SK-N-SH (cell line): ENCODE data around the gene IL1F10. TPM values are rescaled to one million over a fixed set of nuclear protein-coding genes. Genes with fewer than 3 reads are reported as not detected.

Experiments used
- CTCF ChIA-PET: fragments of 300-600, 350-600 bp; formaldehyde crosslinking; extraction: SDS; loops from one replicate; lab custom pipeline; 2021; lab: Yijun Ruan, JAX
- POLR2A ChIA-PET: fragments of 350-600 bp; sonication (Branson Sonifier 250); formaldehyde crosslinking; extraction: SDS; loops from one replicate; lab custom pipeline; 2020; ENCODE audit warnings: antibody characterized with exemption, inconsistent platforms; lab: Yijun Ruan, JAX
- DNase-seq: peaks from one replicate; pipeline ENCODE4 v3.0.0; 2012
- H2AFZ ChIP-seq: fragments of 200-600 bp; sonication (generic); 2 replicates; pipeline ENCODE4 v1.8.1; 2016; ENCODE audit warnings: antibody characterized with exemption, mild to moderate bottlenecking, low read depth
- H3F3A ChIP-seq: fragments of 200-600 bp; sonication (generic); replicated peaks from 2 replicates; pipeline ENCODE3; 2016; ENCODE audit warnings: antibody characterized with exemption, mild to moderate bottlenecking; ENCODE audit not compliant: insufficient read depth
- H3K27ac ChIP-seq, 2 experiments: fragments of 200-500 bp in 1 of 2; fragments of 200-600 bp in 1 of 2; sonication (Bioruptor generic) in 1 of 2; sonication (generic), shearing (Covaris generic) in 1 of 2; 2 replicates each; pipeline versions ENCODE4 v1.5.1 to v1.6.1; 2014 to 2016; ENCODE audit warnings: low read depth in 2 of 2, inconsistent platforms in 1 of 2, low read length in 1 of 2, mild to moderate bottlenecking in 1 of 2, mixed read lengths in 1 of 2
- H3K27me3 ChIP-seq: fragments of 200-600 bp; sonication (generic), shearing (Covaris generic); 2 replicates; pipeline ENCODE4 v1.6.1; 2016; ENCODE audit warnings: mixed run types; ENCODE audit not compliant: insufficient read depth
- H3K36me3 ChIP-seq, 2 experiments: fragments of 200-500 bp in 1 of 2; fragments of 200-600 bp in 1 of 2; sonication (Bioruptor generic) in 1 of 2; sonication (generic) in 1 of 2; replicated peaks in 1 of 2; 2 replicates each; pipeline versions ENCODE3 to v1.5.1; 2014 to 2016; ENCODE audit warnings: low read length in 1 of 2, mild to moderate bottlenecking in 1 of 2; ENCODE audit not compliant: insufficient read depth in 2 of 2, control insufficient read depth in 1 of 2
- H3K4me1 ChIP-seq, 2 experiments: fragments of 200-500 bp in 1 of 2; fragments of 200-600 bp in 1 of 2; sonication (Bioruptor generic) in 1 of 2; sonication (generic), shearing (Covaris generic) in 1 of 2; 2 replicates each; pipeline versions ENCODE4 v1.5.1 to v1.6.1; 2014 to 2016; ENCODE audit warnings: low read depth in 1 of 2, low read length in 1 of 2, mixed run types in 1 of 2; ENCODE audit not compliant: insufficient read depth in 2 of 2, control insufficient read depth in 1 of 2
- H3K4me2 ChIP-seq: fragments of 200-600 bp; sonication (generic), shearing (Covaris generic); 2 replicates; pipeline ENCODE4 v1.6.1; 2017; ENCODE audit warnings: mixed run types
- H3K4me3 ChIP-seq, 2 experiments: fragments of 200-500 bp in 1 of 2; fragments of 200-600 bp in 1 of 2; sonication (Bioruptor generic) in 1 of 2; sonication (generic), shearing (Covaris generic) in 1 of 2; 2 replicates each; pipeline versions ENCODE4 v1.5.1 to v1.8.1; 2014 to 2016; ENCODE audit warnings: low read depth in 2 of 2, inconsistent platforms in 1 of 2, low read length in 1 of 2, mild to moderate bottlenecking in 1 of 2, mixed read lengths in 1 of 2, moderate library complexity in 1 of 2
- H3K79me2 ChIP-seq: fragments of 200-600 bp; sonication (generic); 2 replicates; pipeline ENCODE4 v1.8.1; 2017; ENCODE audit warnings: mild to moderate bottlenecking; ENCODE audit not compliant: insufficient read depth
- H3K9ac ChIP-seq: fragments of 200-600 bp; sonication (generic); 2 replicates; pipeline ENCODE4 v1.6.1; 2017; ENCODE audit warnings: mixed run types
- H3K9me2 ChIP-seq: fragments of 200-600 bp; sonication (generic); 2 replicates; pipeline ENCODE4 v1.6.1; 2017; ENCODE audit warnings: mixed run types
- H3K9me3 ChIP-seq: fragments of 200-600 bp; sonication (generic); 2 replicates; pipeline ENCODE4 v1.6.1; 2017; ENCODE audit warnings: mixed run types, mild to moderate bottlenecking, moderate library complexity
- H4K20me1 ChIP-seq: fragments of 200-600 bp; sonication (generic); 2 replicates; pipeline ENCODE4 v1.6.1; 2017; ENCODE audit warnings: mild to moderate bottlenecking, mixed run types; ENCODE audit not compliant: insufficient read depth
- CHD2 ChIP-seq: fragments of 150-350 bp; IDR thresholded peaks from 2 replicates; pipeline ENCODE4 v1.6.1; 2018; ENCODE audit warnings: low read length; ENCODE audit not compliant: partially characterized antibody
- ELF1 ChIP-seq: IDR thresholded peaks from 2 replicates; pipeline ENCODE4 v1.4.0; 2012
- EZH2phosphoT487 ChIP-seq: fragments of 200-600 bp; sonication (generic); IDR thresholded peaks from 2 replicates; pipeline ENCODE4 v1.6.1; 2017; ENCODE audit warnings: low read depth, mixed run types, mild to moderate bottlenecking, antibody characterized with exemption, moderate library complexity, borderline replicate concordance
- GABPA ChIP-seq: IDR thresholded peaks from 2 replicates; pipeline ENCODE4 v1.4.0; 2012; ENCODE audit warnings: low read depth, mild to moderate bottlenecking
- MEF2A ChIP-seq: IDR thresholded peaks from 2 replicates; pipeline ENCODE4 v1.4.0; 2012; ENCODE audit warnings: low read depth, borderline replicate concordance
- NRF1 ChIP-seq: IDR thresholded peaks from 2 replicates; pipeline ENCODE4 v1.6.1; 2012; ENCODE audit warnings: low read depth, mild to moderate bottlenecking, low read length
- POLR2AphosphoS5 ChIP-seq: IDR thresholded peaks from 2 replicates; pipeline ENCODE4 v1.6.1; 2012; ENCODE audit warnings: low read depth, low read length
- RCOR1 ChIP-seq: fragments of 150-350 bp; IDR thresholded peaks from 2 replicates; pipeline ENCODE4 v1.6.1; 2017; ENCODE audit warnings: antibody characterized with exemption, low read length
- RFX5 ChIP-seq: IDR thresholded peaks from 2 replicates; pipeline ENCODE4 v1.6.1; 2012; ENCODE audit warnings: mild to moderate bottlenecking, improper control_type of control experiment, low read length
- RXRA ChIP-seq: IDR thresholded peaks from 2 replicates; pipeline ENCODE4 v1.4.0; 2012; ENCODE audit warnings: low read depth, mild to moderate bottlenecking, borderline replicate concordance
- SIN3A ChIP-seq: IDR thresholded peaks from 2 replicates; pipeline ENCODE4 v1.6.1; 2012; ENCODE audit warnings: low read depth, mild to moderate bottlenecking, low read length, moderate library complexity, borderline replicate concordance
- TEAD4 ChIP-seq: IDR thresholded peaks from 2 replicates; pipeline ENCODE4 v1.4.0; 2012; ENCODE audit warnings: mild to moderate bottlenecking, borderline replicate concordance; ENCODE audit not compliant: insufficient read depth
- YY1 ChIP-seq: IDR thresholded peaks from 2 replicates; pipeline ENCODE4 v1.4.0; 2012; ENCODE audit warnings: low read depth, mild to moderate bottlenecking
- WGBS: methylation state at CpG from one replicate; pipeline ENCODE4 v1.1.6; 2017; ENCODE audit warnings: low lambda C conversion rate; 5-methylcytosine and 5-hydroxymethylcytosine counted together
- polyA plus RNA-seq, 3 experiments: library from polyadenylated mRNA; depleted of rRNA; stranded (reverse); fragments of >200 nt; gene quantifications; 2 replicates each; pipeline ENCODE4 v1.2.3, GENCODE V29; 2012
- TF ChIP-seq, protein P1 (sequence below): IDR thresholded peaks from 2 replicates; pipeline ENCODE4 v1.4.0; 2012; ENCODE audit warnings: low read depth, borderline replicate concordance
- TF ChIP-seq, protein P2 (sequence below): fragments of 150-350 bp; IDR thresholded peaks from 2 replicates; pipeline ENCODE4 v1.6.1; 2016; ENCODE audit warnings: mild to moderate bottlenecking, low read depth, low read length
- TF ChIP-seq, protein P3 (sequence below): fragments of 200-600 bp; sonication (generic); IDR thresholded peaks from 2 replicates; pipeline ENCODE4 v1.6.1; 2017; ENCODE audit warnings: antibody characterized with exemption, mild to moderate bottlenecking, moderate library complexity

Gene IL1F10
- polyA plus RNA-seq, 1 of the 3 experiments (the other 2 are of a cell fraction), result not detected

DNA sequence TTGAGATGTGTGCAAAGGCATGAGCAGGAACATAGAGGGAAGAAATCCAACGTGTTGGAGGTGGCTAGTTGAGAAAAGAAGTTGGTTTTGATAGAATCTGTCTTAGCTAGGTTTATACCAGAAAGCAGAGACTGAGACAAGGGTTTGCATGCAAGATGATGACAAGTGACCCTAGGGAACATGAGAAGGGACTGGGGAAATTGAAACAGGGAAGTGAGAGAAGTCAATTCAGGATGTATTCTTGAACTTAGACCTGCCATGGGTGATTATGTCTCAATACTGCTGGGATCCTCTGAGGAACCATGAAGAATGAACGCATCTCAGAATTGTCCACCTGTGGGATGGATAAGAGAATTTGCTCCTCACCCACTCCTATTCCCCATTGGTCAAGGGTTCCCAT, 42.0 kb upstream of the IL1F10 start:
- Histone ChIP-seq H3K4me1 (no peaks in the 10 kb centered on the region), H3K9me3 (no peaks in the 10 kb centered on the region), H2AFZ (no peak overlapping the region), H3F3A (no peaks in the 10 kb centered on the region), H3K27me3 (peaks cover 5% of the 10 kb centered on the region; the same call in 1 of the 2 replicates), H3K36me3 (no peaks in the 10 kb centered on the region), H3K4me3 (no peak overlapping the region), H4K20me1 (no peaks in the 10 kb centered on the region), H3K9ac (no peak overlapping the region), H3K4me2 (no peak overlapping the region), H3K9me2 (no peaks in the 10 kb centered on the region), H3K79me2 (no peaks in the 10 kb centered on the region), H3K27ac (no peak overlapping the region)
- TF ChIP-seq ELF1, result no peak
- TF ChIP-seq NRF1, result no peak
- TF ChIP-seq RCOR1, result no peak
- no peak for TF ChIP-seq GABPA
- TF ChIP-seq CHD2, result no peak
- POLR2A ChIA-PET, result no interaction called here
- no peak for DNase-seq
- WGBS, result 1% methylated on average over 2 of the region's 2 CpGs
- CTCF ChIA-PET, result no interaction called here

DNA sequence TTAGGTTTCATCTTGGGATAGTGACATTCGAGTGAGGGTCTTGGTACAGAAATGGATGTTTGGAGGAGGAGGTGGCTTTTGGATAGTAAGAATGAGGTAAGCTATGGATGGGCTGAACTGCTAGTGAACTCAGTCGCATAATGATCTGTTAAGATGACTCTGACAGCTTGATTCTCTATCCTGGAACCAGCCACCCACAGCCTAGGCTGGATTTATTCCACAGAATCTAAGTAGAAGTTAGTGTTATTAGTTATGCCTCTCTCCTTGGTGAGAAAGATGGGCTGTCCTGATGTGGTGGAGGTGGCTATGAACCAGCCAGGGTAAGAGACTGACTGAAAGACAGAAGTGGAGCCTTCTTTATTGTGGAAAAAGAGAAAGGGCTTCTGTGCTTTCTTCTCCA, 40.1 kb upstream of the IL1F10 start:
- H3K9me3 ChIP-seq, result no peaks in the 10 kb centered on the region
- H3K4me1 ChIP-seq, result no peaks in the 10 kb centered on the region
- no peak overlapping the region for H3K27ac ChIP-seq
- POLR2A ChIA-PET, result no interaction called here
- CTCF ChIA-PET, result interaction anchor here (1.1 kb wide), 1 partner anchor 9 kb away, joined by 3 read pairs; no protein-coding TSS in a partner anchor
- DNase-seq, result no peak
- H3K9me2 ChIP-seq, result no peaks in the 10 kb centered on the region
- H3K4me2 ChIP-seq, result no peak overlapping the region
- H3F3A ChIP-seq, result no peaks in the 10 kb centered on the region
- no peak overlapping the region for H3K4me3 ChIP-seq
- H3K79me2 ChIP-seq, result no peaks in the 10 kb centered on the region
- H2AFZ ChIP-seq, result no peak overlapping the region
- peaks cover 5% of the 10 kb centered on the region; the same call in 1 of the 2 replicates for H3K27me3 ChIP-seq
- TF ChIP-seq, protein P1, sequence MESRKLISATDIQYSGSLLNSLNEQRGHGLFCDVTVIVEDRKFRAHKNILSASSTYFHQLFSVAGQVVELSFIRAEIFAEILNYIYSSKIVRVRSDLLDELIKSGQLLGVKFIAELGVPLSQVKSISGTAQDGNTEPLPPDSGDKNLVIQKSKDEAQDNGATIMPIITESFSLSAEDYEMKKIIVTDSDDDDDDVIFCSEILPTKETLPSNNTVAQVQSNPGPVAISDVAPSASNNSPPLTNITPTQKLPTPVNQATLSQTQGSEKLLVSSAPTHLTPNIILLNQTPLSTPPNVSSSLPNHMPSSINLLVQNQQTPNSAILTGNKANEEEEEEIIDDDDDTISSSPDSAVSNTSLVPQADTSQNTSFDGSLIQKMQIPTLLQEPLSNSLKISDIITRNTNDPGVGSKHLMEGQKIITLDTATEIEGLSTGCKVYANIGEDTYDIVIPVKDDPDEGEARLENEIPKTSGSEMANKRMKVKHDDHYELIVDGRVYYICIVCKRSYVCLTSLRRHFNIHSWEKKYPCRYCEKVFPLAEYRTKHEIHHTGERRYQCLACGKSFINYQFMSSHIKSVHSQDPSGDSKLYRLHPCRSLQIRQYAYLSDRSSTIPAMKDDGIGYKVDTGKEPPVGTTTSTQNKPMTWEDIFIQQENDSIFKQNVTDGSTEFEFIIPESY, result no peak
- TF ChIP-seq YY1 (no peak), POLR2AphosphoS5 (no peak), MEF2A (no peak), TEAD4 (no peak), RFX5 (no peak), RXRA (no peak), SIN3A (no peak), RCOR1 (no peak), EZH2phosphoT487 (no peak), ELF1 (no peak), NRF1 (no peak)
- TF ChIP-seq, protein P2, sequence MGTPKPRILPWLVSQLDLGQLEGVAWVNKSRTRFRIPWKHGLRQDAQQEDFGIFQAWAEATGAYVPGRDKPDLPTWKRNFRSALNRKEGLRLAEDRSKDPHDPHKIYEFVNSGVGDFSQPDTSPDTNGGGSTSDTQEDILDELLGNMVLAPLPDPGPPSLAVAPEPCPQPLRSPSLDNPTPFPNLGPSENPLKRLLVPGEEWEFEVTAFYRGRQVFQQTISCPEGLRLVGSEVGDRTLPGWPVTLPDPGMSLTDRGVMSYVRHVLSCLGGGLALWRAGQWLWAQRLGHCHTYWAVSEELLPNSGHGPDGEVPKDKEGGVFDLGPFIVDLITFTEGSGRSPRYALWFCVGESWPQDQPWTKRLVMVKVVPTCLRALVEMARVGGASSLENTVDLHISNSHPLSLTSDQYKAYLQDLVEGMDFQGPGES, result no peak
- TF ChIP-seq, protein P3, sequence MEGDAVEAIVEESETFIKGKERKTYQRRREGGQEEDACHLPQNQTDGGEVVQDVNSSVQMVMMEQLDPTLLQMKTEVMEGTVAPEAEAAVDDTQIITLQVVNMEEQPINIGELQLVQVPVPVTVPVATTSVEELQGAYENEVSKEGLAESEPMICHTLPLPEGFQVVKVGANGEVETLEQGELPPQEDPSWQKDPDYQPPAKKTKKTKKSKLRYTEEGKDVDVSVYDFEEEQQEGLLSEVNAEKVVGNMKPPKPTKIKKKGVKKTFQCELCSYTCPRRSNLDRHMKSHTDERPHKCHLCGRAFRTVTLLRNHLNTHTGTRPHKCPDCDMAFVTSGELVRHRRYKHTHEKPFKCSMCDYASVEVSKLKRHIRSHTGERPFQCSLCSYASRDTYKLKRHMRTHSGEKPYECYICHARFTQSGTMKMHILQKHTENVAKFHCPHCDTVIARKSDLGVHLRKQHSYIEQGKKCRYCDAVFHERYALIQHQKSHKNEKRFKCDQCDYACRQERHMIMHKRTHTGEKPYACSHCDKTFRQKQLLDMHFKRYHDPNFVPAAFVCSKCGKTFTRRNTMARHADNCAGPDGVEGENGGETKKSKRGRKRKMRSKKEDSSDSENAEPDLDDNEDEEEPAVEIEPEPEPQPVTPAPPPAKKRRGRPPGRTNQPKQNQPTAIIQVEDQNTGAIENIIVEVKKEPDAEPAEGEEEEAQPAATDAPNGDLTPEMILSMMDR, result no peak
- TF ChIP-seq, all 33 proteins: peak for 0
- H3K36me3 ChIP-seq, result no peaks in the 10 kb centered on the region
- WGBS, result 3% methylated on average over 2 of the region's 2 CpGs
- no peak overlapping the region for H3K9ac ChIP-seq
- no peaks in the 10 kb centered on the region for H4K20me1 ChIP-seq
